ENCODE results near the gene SESTD1. TPM values are rescaled to one million over a fixed set of nuclear protein-coding genes. Genes with fewer than 3 reads are reported as not detected.
"Not testable (repeated sequence)": the region's sequence is repeated elsewhere in the genome, so short reads cannot be mapped to it uniquely, and the experiment has no call there.

SESTD1 gene
- polyA plus RNA-seq, 4 donors, result 61.5 to 79.3 (median 69.2) TPM

GRCh38 chr2:179239838-179240237 lies 24.8 kb downstream of the SESTD1 start:
- no peak for DNase-seq (ENCODE audit: low read depth in 4 of 4, low spot score in 2 of 4)

GRCh38 chr2:179239195-179239594 lies 25.4 kb downstream of the SESTD1 start:
- no peak for DNase-seq (ENCODE audit: low read depth in 4 of 4, low spot score in 2 of 4)

DNA sequence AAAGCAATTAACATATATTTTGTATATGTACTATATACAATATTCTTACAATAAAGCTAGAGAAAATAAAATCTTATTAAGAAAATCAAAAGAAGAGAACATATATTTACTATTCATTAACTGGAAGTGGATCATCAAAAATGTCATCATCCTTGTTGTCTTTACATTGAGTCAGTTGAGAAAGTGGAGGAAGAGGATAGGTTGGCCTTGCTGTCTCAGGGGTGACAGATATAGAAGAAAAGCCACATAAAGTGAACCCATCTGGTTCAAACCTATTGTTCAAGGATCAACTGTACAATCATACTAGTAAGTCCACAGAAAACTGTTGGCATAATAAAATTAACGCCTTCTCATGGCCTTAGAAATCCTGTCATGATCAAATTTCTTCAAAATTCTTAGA lies 26.6 kb downstream of the SESTD1 start:
- DNase-seq (ENCODE audit: low read depth in 4 of 4, low spot score in 2 of 4), result no peak

DNA sequence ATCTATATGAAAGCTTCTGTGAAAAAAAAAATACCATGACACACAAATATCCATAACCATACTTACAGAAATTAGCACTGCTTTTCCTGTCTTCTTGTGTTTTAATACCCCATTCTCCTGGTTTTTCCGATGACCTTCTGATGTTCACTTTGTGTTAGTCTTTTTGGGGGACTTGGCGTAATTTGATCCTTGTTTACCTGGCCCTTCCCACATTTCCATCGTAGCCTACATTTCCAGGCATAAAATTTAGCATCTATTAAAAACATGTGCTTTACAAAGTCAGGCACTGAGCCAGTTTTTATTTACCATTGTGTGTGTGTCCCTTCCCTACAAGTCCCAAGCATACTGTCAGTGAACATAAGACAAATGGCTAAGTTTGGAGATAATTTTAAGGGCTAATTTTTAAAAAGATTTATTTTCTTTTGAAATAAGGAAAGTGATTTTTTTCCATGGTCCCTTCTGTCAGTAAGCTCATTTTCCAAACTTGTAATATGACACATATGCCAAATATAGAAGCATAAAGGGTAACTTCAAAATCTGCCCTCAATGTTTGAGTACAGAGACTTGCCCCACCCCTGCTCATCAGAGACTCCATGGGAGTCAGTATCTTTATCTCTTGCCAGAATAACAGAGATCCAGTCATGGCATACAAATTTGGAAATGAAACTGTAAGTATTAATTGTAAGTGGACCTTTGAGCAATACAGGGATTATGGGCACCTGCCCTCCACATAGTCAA lies 27.3 kb downstream of the SESTD1 start:
- DNase-seq (ENCODE audit: low read depth in 4 of 4, low spot score in 2 of 4), result no peak

- DNase-seq (ENCODE audit: low read depth in 4 of 4, low spot score in 2 of 4), result no peak
Observed at GRCh38 chr2:179235463-179236108, 29.0 kb downstream of the SESTD1 start.

DNA sequence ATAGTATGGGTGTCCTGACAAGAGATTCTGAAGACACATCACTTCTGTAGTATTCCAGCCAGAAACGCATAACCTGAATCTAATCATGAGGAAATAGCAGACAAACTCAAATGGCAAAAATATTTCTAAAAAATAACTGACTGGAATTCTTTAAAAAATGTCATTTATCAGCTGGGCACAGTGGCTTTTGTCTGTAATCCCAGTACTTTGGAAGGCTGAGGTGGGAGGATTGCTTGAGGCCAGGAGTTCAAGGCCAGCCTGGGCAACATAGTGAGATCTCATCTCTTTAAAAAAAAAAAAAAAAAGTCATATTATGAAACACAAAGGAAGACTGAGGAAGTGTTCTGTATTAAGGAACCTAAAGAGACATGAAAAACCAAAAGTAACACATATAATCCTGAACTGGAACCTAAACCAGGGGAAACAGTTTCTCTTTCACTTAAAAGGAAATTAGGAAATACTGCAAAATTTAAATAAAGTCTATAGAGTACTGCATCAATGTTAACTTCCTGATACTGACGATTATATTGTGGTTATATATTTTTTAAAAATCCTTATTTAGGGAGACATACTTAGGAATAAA lies 29.9 kb downstream of the SESTD1 start:
- no peak for DNase-seq (ENCODE audit: low read depth in 4 of 4, low spot score in 2 of 4)

GRCh38 chr2:179233626-179234430 lies 30.8 kb downstream of the SESTD1 start:
- no peak for DNase-seq (ENCODE audit: low read depth in 4 of 4, low spot score in 2 of 4)

DNA sequence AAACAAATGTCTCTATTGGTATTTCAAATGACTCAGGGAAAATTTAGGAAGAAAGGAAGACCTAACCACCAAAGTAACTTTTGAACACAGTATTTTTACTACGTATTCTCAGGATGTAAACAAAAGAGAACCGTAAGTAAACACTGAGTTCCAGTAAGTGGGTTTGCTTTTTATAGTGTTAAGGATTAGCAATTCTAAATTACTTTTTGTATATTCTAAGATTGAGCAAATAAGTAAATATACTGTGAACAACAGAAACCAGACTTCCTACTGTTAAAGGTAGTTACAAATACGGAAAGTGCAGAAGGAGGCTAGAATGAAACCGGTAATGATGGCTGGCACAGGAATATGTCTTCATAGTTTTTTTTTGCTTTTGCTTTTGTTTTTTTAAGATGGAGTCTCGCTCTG lies 31.5 kb downstream of the SESTD1 start:
- no peak for DNase-seq (ENCODE audit: low read depth in 4 of 4, low spot score in 2 of 4)

GRCh38 chr2:179226961-179227259 lies 37.7 kb downstream of the SESTD1 start:
- no peak for DNase-seq (ENCODE audit: low read depth in 4 of 4, low spot score in 2 of 4)

DNA sequence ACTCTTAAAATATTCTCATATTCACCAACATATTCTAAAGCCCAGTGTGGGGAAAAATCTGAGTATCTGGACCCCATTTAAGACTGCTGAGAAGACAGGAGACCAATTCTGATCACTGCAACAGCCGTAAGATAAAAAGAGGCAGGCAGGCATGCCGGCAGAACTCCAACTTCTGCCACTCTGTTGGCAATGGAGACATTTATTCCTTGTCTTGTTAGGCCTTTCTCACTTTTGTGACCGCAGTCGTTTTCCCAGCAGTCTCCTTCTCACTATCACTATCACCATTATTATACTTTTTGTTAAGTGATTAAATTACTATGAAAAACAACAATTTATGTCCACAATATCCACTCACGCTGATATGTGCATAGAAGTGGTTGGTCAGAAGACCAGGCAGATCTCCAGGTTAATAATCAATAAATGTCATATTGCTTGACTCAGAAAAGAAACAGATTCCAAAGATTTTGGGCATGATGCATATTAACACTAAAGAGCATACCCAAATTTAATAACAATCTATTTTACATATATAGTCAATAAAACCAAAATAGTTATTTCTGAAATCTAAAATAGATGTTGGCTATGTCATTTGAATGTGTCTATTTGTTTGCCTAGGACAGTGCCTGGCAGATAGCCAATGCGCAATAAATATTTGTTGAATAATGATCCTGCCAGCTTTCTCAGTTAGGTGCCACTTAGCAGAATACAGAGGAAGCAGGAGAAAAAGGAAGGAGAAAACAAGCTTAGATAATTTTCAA lies 38.2 kb downstream of the SESTD1 start:
- DNase-seq (ENCODE audit: low read depth in 4 of 4, low spot score in 2 of 4), result no peak

- no peak for DNase-seq (ENCODE audit: low read depth in 4 of 4, low spot score in 2 of 4)
Observed at GRCh38 chr2:179224361-179224760, 40.3 kb downstream of the SESTD1 start.

- DNase-seq (ENCODE audit: low read depth in 4 of 4, low spot score in 2 of 4), result no peak
Observed at GRCh38 chr2:179222076-179222475, 42.6 kb downstream of the SESTD1 start.

DNA sequence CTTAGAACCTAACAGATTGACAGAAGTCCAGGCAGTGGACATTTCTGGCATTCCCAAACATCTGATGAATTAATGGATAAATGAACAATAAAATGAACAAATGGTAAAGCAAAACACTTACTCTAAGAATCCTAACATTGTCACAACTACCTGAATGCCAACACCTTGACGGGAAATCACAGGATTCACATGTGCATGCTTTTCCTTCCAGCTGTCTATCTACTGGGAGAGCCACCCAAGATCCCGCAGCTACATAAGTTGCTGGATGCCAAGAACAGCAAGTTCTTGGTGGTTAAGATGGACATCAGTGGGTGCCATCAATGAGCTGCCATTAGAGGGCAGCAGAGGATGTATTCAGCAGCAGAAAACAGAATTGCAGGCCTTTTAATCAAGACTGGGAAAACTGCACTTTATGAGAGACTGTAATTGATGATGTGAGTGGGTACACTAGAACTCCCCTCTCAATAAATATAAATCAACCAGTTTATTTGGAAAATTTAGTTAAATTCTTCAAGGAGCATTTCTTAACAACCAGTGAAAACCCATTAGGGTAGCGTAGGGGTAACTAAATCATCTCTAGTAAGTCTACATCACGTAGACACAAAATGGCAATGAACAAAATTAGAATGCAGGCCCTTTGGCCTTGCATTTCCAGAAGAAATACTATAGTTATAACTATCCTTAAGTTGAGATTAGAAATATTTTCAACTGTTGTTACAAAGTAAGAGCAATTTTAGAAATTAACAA lies 45.6 kb downstream of the SESTD1 start:
- DNase-seq (ENCODE audit: low read depth in 4 of 4, low spot score in 2 of 4), result peak; percentile 41 to 68 (median 48)

- DNase-seq (ENCODE audit: low read depth in 4 of 4, low spot score in 2 of 4), result not testable (repeated sequence)
Observed at GRCh38 chr2:179214671-179215070, 50.0 kb downstream of the SESTD1 start.

- no peak for DNase-seq (ENCODE audit: low read depth in 4 of 4, low spot score in 2 of 4)
Observed at GRCh38 chr2:179211355-179211754, 53.3 kb downstream of the SESTD1 start.

- DNase-seq (ENCODE audit: low read depth in 4 of 4, low spot score in 2 of 4), result not testable (repeated sequence)
Observed at GRCh38 chr2:179208277-179208676, 56.4 kb downstream of the SESTD1 start.

DNA sequence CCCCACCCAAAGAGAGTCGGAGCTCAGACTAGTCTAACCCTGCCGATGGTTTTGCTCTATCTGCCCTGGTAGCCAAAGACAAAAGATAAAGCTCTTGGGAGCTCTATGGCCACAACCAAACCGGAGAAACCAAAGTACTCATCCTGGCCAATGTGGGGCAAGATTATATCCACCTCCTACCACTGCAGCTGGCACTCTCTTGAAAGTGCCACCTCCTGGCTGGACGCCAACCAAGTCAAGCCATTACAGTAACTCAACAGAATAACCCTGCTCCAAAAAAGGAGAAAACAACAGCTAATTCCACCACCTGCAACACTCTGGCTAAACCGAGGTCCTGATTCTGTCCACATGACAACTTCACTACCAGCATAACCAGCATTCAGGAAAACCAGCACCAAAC lies 57.6 kb downstream of the SESTD1 start:
- no peak for DNase-seq (ENCODE audit: low read depth in 4 of 4, low spot score in 2 of 4)

DNA sequence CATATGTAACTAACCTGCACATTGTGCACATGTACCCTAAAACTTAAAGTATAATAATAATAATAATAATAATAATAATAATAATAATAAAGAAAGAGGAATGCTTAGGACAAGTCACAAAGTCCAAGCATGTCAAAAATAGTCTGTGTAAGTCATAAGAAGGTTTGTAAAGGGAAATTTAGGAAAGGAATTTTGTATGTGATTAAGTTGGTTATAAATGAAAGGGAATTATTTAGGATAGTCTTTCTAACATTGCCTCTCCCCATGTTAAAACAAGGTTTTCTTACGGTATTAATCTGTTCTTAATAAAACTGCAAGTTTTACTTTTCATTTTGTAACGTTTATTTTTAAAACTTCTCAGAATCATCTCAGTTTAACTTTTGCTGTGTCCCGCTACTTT lies 62.8 kb downstream of the SESTD1 start:
- peak in 1 of 4 donors; percentile 12 for DNase-seq (ENCODE audit: low read depth in 4 of 4, low spot score in 2 of 4)

GRCh38 chr2:179195926-179196590 lies 68.6 kb downstream of the SESTD1 start:
- not testable (repeated sequence) for DNase-seq (ENCODE audit: low read depth in 4 of 4, low spot score in 2 of 4)

All from left renal cortex interstitium (tissue), 4 donors.